ENCODE results near the gene CHN2.

GRCh38 chr7:29344334-29344978 lies 149.9 kb downstream of the CHN2 start:
- TF ChIP-seq TAF1 (IDR thresholded peaks at IDR 0.05; ENCODE audit: borderline replicate concordance, low read depth, low read length): no peak
- no peak for TF ChIP-seq POLR2AphosphoS5 (IDR thresholded peaks at IDR 0.05; ENCODE audit: low read depth, low read length)
- TF ChIP-seq POLR2A (IDR thresholded peaks at IDR 0.05; ENCODE audit: low read depth, low read length): no peak

Data from GM12892 (cell line).